OCI-LY3 (cell line): ENCODE results near the gene MYD88.

ENCODE experiments used
- EZH2phosphoT487 ChIP-seq: fragments of 200-600 bp; shearing (Covaris generic); IDR thresholded peaks from 2 replicates; pipeline ENCODE4 v1.6.1; 2018; ENCODE audit warnings: antibody characterized with exemption, mixed run types, low read depth
- TF ChIP-seq, protein P1 (sequence below): fragments of 200-600, 300-600 bp; sonication (generic); IDR thresholded peaks from 2 replicates; pipeline ENCODE4 v1.5.1; 2014; ENCODE audit warnings: antibody characterized with exemption, low read length, low read depth

DNA sequence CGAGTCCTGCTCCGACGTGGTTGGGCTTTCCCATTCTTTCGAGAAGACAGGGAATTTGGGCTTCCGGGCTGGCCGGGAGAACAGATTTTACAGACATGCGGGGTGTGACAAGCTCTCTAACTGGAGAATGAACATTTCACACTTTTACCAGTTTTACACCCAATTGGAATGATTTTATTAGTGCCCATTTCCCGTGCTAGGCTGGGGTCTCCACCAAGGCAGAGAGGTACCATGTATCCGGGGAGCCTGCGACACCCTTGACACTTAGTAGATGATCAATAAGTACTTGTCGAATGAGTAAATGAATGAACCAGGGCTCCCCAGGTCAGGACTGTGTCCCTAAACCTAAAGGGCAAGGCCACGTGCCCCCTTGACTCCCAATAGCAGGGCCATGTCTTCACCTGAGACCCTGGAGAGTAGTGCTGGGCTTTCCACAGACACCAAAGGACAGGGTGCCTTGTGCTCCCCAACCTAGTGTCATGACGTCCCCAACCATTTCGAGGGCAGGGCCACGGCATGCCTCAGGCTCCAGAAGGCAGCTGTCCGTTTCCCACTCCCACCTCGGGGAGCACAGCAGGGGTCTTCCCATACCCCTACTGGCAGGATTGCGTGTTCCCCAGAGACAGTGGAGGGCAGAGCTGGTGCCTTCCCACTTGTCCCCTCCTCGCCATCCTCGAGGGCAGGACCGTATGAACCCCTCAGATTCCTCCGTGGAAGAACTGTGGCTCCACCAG, 679 bp upstream of the MYD88 start:
- TF ChIP-seq, protein P1, sequence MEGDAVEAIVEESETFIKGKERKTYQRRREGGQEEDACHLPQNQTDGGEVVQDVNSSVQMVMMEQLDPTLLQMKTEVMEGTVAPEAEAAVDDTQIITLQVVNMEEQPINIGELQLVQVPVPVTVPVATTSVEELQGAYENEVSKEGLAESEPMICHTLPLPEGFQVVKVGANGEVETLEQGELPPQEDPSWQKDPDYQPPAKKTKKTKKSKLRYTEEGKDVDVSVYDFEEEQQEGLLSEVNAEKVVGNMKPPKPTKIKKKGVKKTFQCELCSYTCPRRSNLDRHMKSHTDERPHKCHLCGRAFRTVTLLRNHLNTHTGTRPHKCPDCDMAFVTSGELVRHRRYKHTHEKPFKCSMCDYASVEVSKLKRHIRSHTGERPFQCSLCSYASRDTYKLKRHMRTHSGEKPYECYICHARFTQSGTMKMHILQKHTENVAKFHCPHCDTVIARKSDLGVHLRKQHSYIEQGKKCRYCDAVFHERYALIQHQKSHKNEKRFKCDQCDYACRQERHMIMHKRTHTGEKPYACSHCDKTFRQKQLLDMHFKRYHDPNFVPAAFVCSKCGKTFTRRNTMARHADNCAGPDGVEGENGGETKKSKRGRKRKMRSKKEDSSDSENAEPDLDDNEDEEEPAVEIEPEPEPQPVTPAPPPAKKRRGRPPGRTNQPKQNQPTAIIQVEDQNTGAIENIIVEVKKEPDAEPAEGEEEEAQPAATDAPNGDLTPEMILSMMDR = no peak
- TF ChIP-seq EZH2phosphoT487 = no peak
